ENCODE measurements around the gene UNC5B. TPM values are rescaled to one million over a fixed set of nuclear protein-coding genes. Genes with fewer than 3 reads are reported as not detected.

UNC5B gene
- total RNA-seq, 1 experiment from 2014 or later: 9.9 TPM

DNA sequence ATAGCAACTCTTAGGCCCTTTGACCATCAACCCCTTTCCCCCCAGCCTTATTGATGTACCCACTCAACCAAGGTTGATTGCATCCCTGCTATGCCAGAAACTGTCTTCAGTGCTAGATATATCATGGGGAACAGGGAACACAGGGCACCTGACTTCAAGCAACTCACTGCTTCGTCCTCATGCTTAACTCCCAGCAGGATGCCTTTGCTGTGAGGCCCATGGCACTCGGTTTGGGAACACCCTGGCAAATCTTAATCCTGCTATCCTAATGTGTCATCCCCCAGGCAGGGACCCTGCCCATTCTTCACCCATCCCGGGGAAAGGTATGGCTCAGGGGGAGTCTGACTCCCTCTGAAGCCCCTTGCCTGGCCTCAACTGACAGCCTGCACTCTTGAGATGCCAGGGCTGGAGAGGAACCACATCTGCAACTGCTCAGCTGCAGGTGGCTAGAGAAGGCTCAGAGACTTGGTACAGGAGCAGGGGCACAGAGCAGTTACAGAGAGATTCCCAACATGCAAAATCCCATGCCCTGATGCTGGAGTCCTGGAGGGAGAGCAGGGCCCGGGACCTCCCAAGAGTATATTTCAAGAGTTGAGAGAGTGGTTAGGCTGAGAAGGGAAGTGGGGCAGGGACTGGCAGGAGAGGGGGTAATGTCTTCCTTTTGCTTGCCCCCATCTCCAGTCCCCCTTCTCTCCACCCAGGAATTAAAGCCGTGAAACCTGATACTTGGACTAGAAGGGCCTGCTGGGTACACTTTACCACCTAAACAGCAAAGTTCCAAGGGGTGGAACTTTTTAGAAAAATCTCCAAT, 2.4 kb upstream of the UNC5B start:
- intact Hi-C loops (cut with micrococcal nuclease; ENCODE audit: unreplicated experiment): loop anchor here (1.0 kb wide), 1 partner anchor 285 kb away; no protein-coding TSS in a partner anchor
- H3K27me3 ChIP-seq (replicated peaks; ENCODE audit: insufficient read depth, low read depth, low read length, poor library complexity): no peaks in the 10 kb centered on the region
- H3K36me3 ChIP-seq (ENCODE audit: insufficient read depth, low read length, poor library complexity, severe bottlenecking): no peaks in the 10 kb centered on the region
- H3K9me3 ChIP-seq (ENCODE audit: low read depth, low read length, poor library complexity, severe bottlenecking): no peaks in the 10 kb centered on the region
- peaks cover 23% of the 10 kb centered on the region for H3K4me1 ChIP-seq (ENCODE audit: insufficient read depth, low read length, poor library complexity, severe bottlenecking)
- ChIA-PET POLR2A (ENCODE audit: low non-redundant PET) (no interaction called here), CTCF (interaction anchor here (1.3 kb wide), 1 partner anchor 12 kb away, joined by 3 read pairs; no protein-coding TSS in a partner anchor)
- no peak for TF ChIP-seq EZH2 (IDR thresholded peaks at IDR 0.05; ENCODE audit: borderline replicate concordance, low read depth, low read length, poor library complexity, severe bottlenecking)
- TF ChIP-seq, protein P1, sequence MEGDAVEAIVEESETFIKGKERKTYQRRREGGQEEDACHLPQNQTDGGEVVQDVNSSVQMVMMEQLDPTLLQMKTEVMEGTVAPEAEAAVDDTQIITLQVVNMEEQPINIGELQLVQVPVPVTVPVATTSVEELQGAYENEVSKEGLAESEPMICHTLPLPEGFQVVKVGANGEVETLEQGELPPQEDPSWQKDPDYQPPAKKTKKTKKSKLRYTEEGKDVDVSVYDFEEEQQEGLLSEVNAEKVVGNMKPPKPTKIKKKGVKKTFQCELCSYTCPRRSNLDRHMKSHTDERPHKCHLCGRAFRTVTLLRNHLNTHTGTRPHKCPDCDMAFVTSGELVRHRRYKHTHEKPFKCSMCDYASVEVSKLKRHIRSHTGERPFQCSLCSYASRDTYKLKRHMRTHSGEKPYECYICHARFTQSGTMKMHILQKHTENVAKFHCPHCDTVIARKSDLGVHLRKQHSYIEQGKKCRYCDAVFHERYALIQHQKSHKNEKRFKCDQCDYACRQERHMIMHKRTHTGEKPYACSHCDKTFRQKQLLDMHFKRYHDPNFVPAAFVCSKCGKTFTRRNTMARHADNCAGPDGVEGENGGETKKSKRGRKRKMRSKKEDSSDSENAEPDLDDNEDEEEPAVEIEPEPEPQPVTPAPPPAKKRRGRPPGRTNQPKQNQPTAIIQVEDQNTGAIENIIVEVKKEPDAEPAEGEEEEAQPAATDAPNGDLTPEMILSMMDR (conservative IDR thresholded peaks at IDR 0.05; ENCODE audit: low read depth, low read length): no peak
- H3K4me3 ChIP-seq (ENCODE audit: low read depth, low read length, poor library complexity, severe bottlenecking): no peak overlapping the region
- no peak for DNase-seq (ENCODE audit: low spot score)
- no peak overlapping the region for H3K27ac ChIP-seq (ENCODE audit: low read depth, low read length, poor library complexity, severe bottlenecking)
- BruUV-seq (replicated peaks): no TSS peak

DNA sequence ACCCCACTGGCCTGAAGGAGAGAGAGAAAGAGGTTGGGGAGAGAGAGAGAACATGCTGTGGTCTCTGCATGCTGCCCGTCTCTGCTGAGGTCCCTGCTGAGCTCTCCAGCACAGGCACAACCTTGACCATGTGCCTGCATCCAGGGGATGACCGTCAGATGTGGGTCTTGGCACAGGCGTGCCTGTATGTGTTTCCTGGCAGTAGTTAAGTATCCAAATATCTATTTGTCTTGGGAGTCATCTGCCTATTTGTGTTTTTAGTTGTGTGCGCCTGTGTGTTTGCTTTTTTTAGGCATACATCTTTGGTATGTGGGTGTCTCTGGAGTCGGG, 1.9 kb upstream of the UNC5B start:
- TF ChIP-seq, protein P1 (conservative IDR thresholded peaks at IDR 0.05; ENCODE audit: low read depth, low read length): no peak
- TF ChIP-seq EZH2 (IDR thresholded peaks at IDR 0.05; ENCODE audit: borderline replicate concordance, low read depth, low read length, poor library complexity, severe bottlenecking): no peak
- Histone ChIP-seq H3K4me3 (ENCODE audit: low read depth, low read length, poor library complexity, severe bottlenecking) (no peak overlapping the region), H3K9me3 (ENCODE audit: low read depth, low read length, poor library complexity, severe bottlenecking) (no peaks in the 10 kb centered on the region), H3K4me1 (ENCODE audit: insufficient read depth, low read length, poor library complexity, severe bottlenecking) (peaks cover 28% of the 10 kb centered on the region), H3K36me3 (ENCODE audit: insufficient read depth, low read length, poor library complexity, severe bottlenecking) (no peaks in the 10 kb centered on the region), H3K27me3 (replicated peaks; ENCODE audit: insufficient read depth, low read depth, low read length, poor library complexity) (no peaks in the 10 kb centered on the region), H3K27ac (ENCODE audit: low read depth, low read length, poor library complexity, severe bottlenecking) (no peak overlapping the region)
- ChIA-PET POLR2A (ENCODE audit: low non-redundant PET) (no interaction called here), CTCF (no interaction called here)
- DNase-seq (ENCODE audit: low spot score): no peak
- intact Hi-C loops (cut with micrococcal nuclease; ENCODE audit: unreplicated experiment): no loop called here
- BruUV-seq (replicated peaks): no TSS peak

DNA sequence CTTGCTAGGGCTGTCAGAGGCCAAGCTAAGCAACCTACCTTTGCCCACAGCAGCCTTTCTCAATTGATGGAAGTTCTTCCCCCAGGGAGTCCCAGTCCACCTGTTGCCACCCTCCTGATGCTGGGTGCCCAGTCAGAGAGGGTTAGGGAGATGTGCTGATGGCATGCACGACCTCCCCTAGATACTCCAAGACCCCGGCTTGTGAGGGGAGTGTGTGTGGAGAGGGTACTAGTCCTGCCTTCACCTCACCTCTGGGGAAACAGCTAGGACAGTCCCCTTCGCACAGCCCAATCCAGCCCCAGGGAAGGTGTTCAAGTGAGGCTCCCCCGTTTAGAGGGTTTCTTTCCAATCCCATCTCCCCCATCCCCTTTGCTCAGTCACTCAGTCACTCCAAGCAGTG, 1.3 kb upstream of the UNC5B start:
- POLR2A ChIA-PET (ENCODE audit: low non-redundant PET): no interaction called here
- DNase-seq (ENCODE audit: low spot score): no peak
- TF ChIP-seq, protein P1 (conservative IDR thresholded peaks at IDR 0.05; ENCODE audit: low read depth, low read length): no peak
- TF ChIP-seq EZH2 (IDR thresholded peaks at IDR 0.05; ENCODE audit: borderline replicate concordance, low read depth, low read length, poor library complexity, severe bottlenecking): no peak

More for the DNA sequence above, 1.3 kb upstream of the UNC5B start:
- H3K4me1 ChIP-seq (ENCODE audit: insufficient read depth, low read length, poor library complexity, severe bottlenecking): peaks cover 33% of the 10 kb centered on the region
- H3K27me3 ChIP-seq (replicated peaks; ENCODE audit: insufficient read depth, low read depth, low read length, poor library complexity): no peaks in the 10 kb centered on the region
- intact Hi-C loops (cut with micrococcal nuclease; ENCODE audit: unreplicated experiment): no loop called here
- CTCF ChIA-PET: no interaction called here
- no TSS peak for BruUV-seq (replicated peaks)
- no peak overlapping the region for H3K27ac ChIP-seq (ENCODE audit: low read depth, low read length, poor library complexity, severe bottlenecking)
- no peaks in the 10 kb centered on the region for H3K9me3 ChIP-seq (ENCODE audit: low read depth, low read length, poor library complexity, severe bottlenecking)
- H3K4me3 ChIP-seq (ENCODE audit: low read depth, low read length, poor library complexity, severe bottlenecking): no peak overlapping the region
- H3K36me3 ChIP-seq (ENCODE audit: insufficient read depth, low read length, poor library complexity, severe bottlenecking): no peaks in the 10 kb centered on the region

All from A673 (cell line).